Medulla oblongata (tissue), 1 donor: Measurements from ENCODE around the gene TMEM52.

Source experiments
- DNase-seq: peaks from one replicate; pipeline ENCODE4 v3.0.0-alpha.2; 2015; ENCODE audit errors: extremely low spot score

The TMEM52 gene

GRCh38 chr1:1914971-1915692, 3.9 kb downstream of the TMEM52 start, which contains the start of gene CALML6:
CALML6 (plus strand) TSS chr1:1915260; CDS start chr1:1915281, 21 bp downstream.
- DNase-seq, result no peak

GRCh38 chr1:1914101-1914970, 4.7 kb downstream of the TMEM52 start:
- no peak for DNase-seq

GRCh38 chr1:1911350-1912041, 7.6 kb downstream of the TMEM52 start:
- DNase-seq, result no peak

GRCh38 chr1:1910651-1911331, 8.3 kb downstream of the TMEM52 start:
- no peak for DNase-seq

- DNase-seq, result no peak
These were observed 9.0 kb downstream of the TMEM52 start for GRCh38 chr1:1910033-1910465.

- no peak for DNase-seq
These were observed 10.6 kb downstream of the TMEM52 start for GRCh38 chr1:1908506-1908791.

GRCh38 chr1:1907098-1907736, 11.9 kb downstream of the TMEM52 start:
- DNase-seq, result no peak

- peak; percentile 92 for DNase-seq
These were observed 12.6 kb downstream of the TMEM52 start for GRCh38 chr1:1906185-1907097.

GRCh38 chr1:1903224-1903623, 15.9 kb downstream of the TMEM52 start:
- no peak for DNase-seq

GRCh38 chr1:1901641-1902294, 17.3 kb downstream of the TMEM52 start:
- no peak for DNase-seq

- DNase-seq, result no peak
These were observed 18.0 kb downstream of the TMEM52 start for GRCh38 chr1:1900883-1901640.

- no peak for DNase-seq
These were observed 19.1 kb downstream of the TMEM52 start for GRCh38 chr1:1899967-1900327.

GRCh38 chr1:1899266-1899966, 19.7 kb downstream of the TMEM52 start:
- DNase-seq, result no peak

- DNase-seq, result no peak
These were observed 20.7 kb downstream of the TMEM52 start for GRCh38 chr1:1898246-1898933.

GRCh38 chr1:1895456-1896336, 23.4 kb downstream of the TMEM52 start:
- no peak for DNase-seq

- no peak for DNase-seq
These were observed 24.0 kb downstream of the TMEM52 start for GRCh38 chr1:1895060-1895418.
